Esophagus muscularis mucosa (tissue), 3 donors: ENCODE data around the gene MATN1.

Experiments
- POLR2A ChIP-seq: fragments of 450-650 bp; IDR thresholded peaks from one replicate; pipeline ENCODE4 v1.6.1; 2017; ENCODE audit warnings: antibody characterized with exemption, moderate library complexity, mild to moderate bottlenecking, low read depth
- TF ChIP-seq, protein P1 (sequence below), 3 experiments: fragments of 200-600 bp in 2 of 3; fragments of 450-650 bp in 1 of 3; sonication (generic) in 2 of 3; IDR thresholded peaks; one replicate each; pipeline ENCODE4 v1.5.1; 2017 to 2019; ENCODE audit warnings: antibody characterized with exemption in 3 of 3, mild to moderate bottlenecking in 2 of 3, moderate library complexity in 1 of 3

DNA sequence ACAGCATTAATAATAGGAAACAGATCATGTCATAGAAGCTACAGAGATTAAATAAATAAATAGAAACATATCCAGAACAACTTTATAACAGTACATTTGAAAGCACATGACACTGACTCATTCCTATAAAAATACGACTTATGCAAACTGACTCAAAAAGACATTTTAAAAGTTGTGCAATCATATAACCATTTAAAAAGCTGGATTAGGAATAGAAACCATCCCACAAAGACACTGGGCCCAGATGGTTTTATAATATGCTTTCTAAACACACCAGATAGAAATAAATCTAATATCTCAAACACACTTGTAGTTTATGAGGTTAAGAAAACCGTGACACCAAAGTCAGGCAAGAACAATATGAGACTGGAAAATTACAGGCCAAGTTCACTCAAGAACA is 47.6 kb downstream of the MATN1 start:
- TF ChIP-seq POLR2A: no peak
- TF ChIP-seq, protein P1, sequence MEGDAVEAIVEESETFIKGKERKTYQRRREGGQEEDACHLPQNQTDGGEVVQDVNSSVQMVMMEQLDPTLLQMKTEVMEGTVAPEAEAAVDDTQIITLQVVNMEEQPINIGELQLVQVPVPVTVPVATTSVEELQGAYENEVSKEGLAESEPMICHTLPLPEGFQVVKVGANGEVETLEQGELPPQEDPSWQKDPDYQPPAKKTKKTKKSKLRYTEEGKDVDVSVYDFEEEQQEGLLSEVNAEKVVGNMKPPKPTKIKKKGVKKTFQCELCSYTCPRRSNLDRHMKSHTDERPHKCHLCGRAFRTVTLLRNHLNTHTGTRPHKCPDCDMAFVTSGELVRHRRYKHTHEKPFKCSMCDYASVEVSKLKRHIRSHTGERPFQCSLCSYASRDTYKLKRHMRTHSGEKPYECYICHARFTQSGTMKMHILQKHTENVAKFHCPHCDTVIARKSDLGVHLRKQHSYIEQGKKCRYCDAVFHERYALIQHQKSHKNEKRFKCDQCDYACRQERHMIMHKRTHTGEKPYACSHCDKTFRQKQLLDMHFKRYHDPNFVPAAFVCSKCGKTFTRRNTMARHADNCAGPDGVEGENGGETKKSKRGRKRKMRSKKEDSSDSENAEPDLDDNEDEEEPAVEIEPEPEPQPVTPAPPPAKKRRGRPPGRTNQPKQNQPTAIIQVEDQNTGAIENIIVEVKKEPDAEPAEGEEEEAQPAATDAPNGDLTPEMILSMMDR (IDR thresholded peaks at IDR 0.05): no peak
